Ovary (tissue), 9 donors: Measurements from ENCODE around the gene CACNA2D1. TPM values are rescaled to one million over a fixed set of nuclear protein-coding genes. Genes with fewer than 3 reads are reported as not detected.

Source experiments
- DNase-seq, 5 donors: peaks; one replicate each; pipeline ENCODE4 v3.0.0-alpha.2; 2019 to 2020
- H3K27ac ChIP-seq, 2 donors: fragments of 200-600 bp; one replicate each; pipeline versions ENCODE4 v1.5.1 to v1.8.0; 2019 to 2022
- H3K27me3 ChIP-seq: fragments of 200-600 bp; one replicate; pipeline ENCODE4 v1.8.0; 2022
- H3K36me3 ChIP-seq: fragments of 200-600 bp; sonication (generic); one replicate; pipeline ENCODE4 v1.5.1; 2019
- H3K4me1 ChIP-seq: one replicate; pipeline ENCODE4 v1.8.1; 2013; ENCODE audit warnings: mild to moderate bottlenecking, moderate library complexity; ENCODE audit not compliant: insufficient read depth
- H3K4me3 ChIP-seq: fragments of 200-600 bp; sonication (generic); one replicate; pipeline ENCODE4 v1.5.1; 2017
- H3K9me3 ChIP-seq, 2 donors: fragments of 200-600 bp in 1 of 2; sonication (generic) in 1 of 2; one replicate each; pipeline versions ENCODE4 v1.5.1 to v1.8.1; 2013 to 2019; ENCODE audit warnings: mild to moderate bottlenecking in 1 of 2, moderate library complexity in 1 of 2
- CTCF ChIP-seq, 3 donors: fragments of 450-650 bp in 2 of 3; fragments of 200-600 bp in 1 of 3; IDR thresholded peaks; one replicate each; pipeline versions ENCODE4 v1.5.1 to v1.8.0; 2016 to 2022; ENCODE audit warnings: antibody characterized with exemption in 3 of 3, mild to moderate bottlenecking in 1 of 3
- EP300 ChIP-seq: sonication (generic); formaldehyde crosslinking; IDR thresholded peaks from one replicate; pipeline ENCODE4 v1.6.1; 2017; ENCODE audit warnings: antibody characterized with exemption
- POLR2A ChIP-seq: fragments of 450-650 bp; IDR thresholded peaks from one replicate; pipeline ENCODE4 v1.6.1; 2017; ENCODE audit warnings: antibody characterized with exemption, mild to moderate bottlenecking, moderate library complexity
- WGBS, 3 donors: extraction: QIAGEN DNeasy Blood & Tissue Kit in 1 of 3; methylation state at CpG; one replicate each; pipeline versions ENCODE4 v1.1.5 to v1.1.7; 2013 to 2017; 5-methylcytosine and 5-hydroxymethylcytosine counted together
- intact Hi-C, 4 donors: fragments of 100-400 bp; cut with DNase I; formaldehyde crosslinking; loops; one replicate each; pipeline versions ENCODE4 v1.11.0 to v1.15.1; 2022 to 2023
- polyA plus RNA-seq, 2 donors: library from polyadenylated mRNA; stranded (reverse); fragments of 200-250 nt in 1 of 2; fragments of 350-450 nt in 1 of 2; fragmentation: Illumina TruSeq in 1 of 2; extraction: RNeasy Lipid Tissue Mini Kit (QIAGEN cat#74804) in 1 of 2; gene quantifications; one replicate each; pipeline ENCODE4 v1.2.3, GENCODE V29; 2013 to 2014
- total RNA-seq, 7 donors: library from RNA; depleted of rRNA in 2 of 7; stranded (reverse); fragments of >200 nt in 2 of 7; fragmentation: NEBNext Ultra II Directional in 3 of 7; extraction: Animal tissue kit (Norgen Biotek cat#: 25700) in 3 of 7; gene quantifications; one replicate each; pipeline versions ENCODE4 v1.1.0 to v1.2.4, GENCODE V29; 2016 to 2023
- donor health status: DM: no; HTN: no; CAD: no; lungs with moderate emphysema.
- donor health status: DM: no; HTN: no; CAD: no.
- donor health status: Bipolar disorder and iron deficiency.
- donor health status: DM: yes; HTN: yes; CAD: no.
- donor health status: DM: no; HTN: no; CAD: no.
- donor health status: DM: yes; HTN: yes; CAD: no.

Gene CACNA2D1
- total and polyA plus RNA-seq, 9 donors = 6.6 to 34.2 (median 18.8) TPM

DNA sequence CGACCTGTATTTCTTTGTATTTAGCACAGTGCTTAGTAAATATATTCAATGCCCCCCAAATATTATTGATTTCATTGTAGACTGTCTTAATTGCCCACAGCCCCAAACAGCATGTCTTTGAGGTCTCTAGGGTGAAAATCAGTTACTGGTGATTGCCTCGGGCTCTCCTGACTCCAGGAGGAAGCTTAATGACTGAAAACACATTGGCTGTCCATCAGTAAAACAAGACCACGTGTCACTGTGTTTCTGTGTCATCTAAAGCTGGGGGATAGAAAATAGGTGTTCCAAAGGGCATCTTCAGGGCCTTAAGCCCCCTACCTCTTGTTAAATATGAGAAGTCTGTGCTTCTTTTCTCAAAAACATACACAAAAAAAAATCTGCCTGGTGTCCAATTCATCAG is 67.9 kb downstream of the CACNA2D1 start:
- Histone ChIP-seq H3K36me3 (no peaks in the 10 kb centered on the region), H3K4me1 (no peaks in the 10 kb centered on the region), H3K27me3 (no peaks in the 10 kb centered on the region), H3K27ac (no peak overlapping the region), H3K9me3 (no peaks in the 10 kb centered on the region), H3K4me3 (no peak overlapping the region)
- WGBS, 3 donors = 65 to 76% (median 76%) methylated on average over 3 of the region's 3 CpGs
- no peak for DNase-seq
- TF ChIP-seq POLR2A (no peak), CTCF (IDR thresholded peaks at IDR 0.05) (no peak)
- intact Hi-C loops = no loop called here

GRCh38 chr7:82375129-82375528 is 68.4 kb downstream of the CACNA2D1 start:
- Histone ChIP-seq H3K27ac (no peak overlapping the region), H3K36me3 (no peaks in the 10 kb centered on the region), H3K9me3 (no peaks in the 10 kb centered on the region), H3K4me1 (no peaks in the 10 kb centered on the region), H3K4me3 (no peak overlapping the region), H3K27me3 (no peaks in the 10 kb centered on the region)
- DNase-seq = no peak
- intact Hi-C loops = no loop called here
- TF ChIP-seq EP300 = no peak
- TF ChIP-seq POLR2A = no peak
- TF ChIP-seq CTCF (IDR thresholded peaks at IDR 0.05) = no peak
- 98 to 100% (median 100%) methylated on average over 1 of the region's 1 CpG for WGBS, 3 donors

DNA sequence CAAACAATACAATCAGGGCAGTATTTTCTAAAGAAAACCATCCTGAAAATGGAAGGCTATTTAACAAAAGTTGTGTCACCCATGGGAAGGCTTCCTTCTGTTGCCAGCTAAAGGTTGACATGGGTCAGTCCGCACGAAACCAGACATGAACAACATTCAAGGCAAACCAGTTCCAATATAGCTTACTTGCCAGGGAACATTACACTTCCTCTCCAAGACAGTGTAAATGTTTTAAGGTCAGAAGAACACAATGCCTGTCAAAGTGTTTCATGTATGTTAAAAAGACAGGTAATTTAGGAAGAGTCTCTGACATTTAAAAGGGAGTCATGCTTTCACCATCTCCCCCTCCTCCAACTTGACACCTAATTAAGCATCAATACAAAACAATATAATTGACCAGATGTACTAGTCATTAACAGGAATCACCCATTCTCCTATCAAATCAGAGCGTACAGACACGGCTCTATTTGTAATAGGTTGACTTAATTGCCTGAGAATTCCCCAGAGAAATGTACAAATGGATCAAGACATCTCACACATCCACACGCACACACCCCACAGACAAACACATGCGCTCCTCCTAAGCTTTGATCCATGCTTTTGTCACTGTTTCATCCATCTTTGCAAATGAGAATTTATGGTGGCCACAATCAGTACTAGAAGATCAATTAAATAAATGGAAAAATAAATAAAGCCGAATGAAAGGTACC is 69.5 kb downstream of the CACNA2D1 start:
- DNase-seq = no peak
- Histone ChIP-seq H3K4me3 (no peak overlapping the region), H3K27ac (no peak overlapping the region), H3K27me3 (no peaks in the 10 kb centered on the region), H3K9me3 (no peaks in the 10 kb centered on the region), H3K36me3 (no peaks in the 10 kb centered on the region), H3K4me1 (no peaks in the 10 kb centered on the region)
- intact Hi-C loops = no loop called here
- 60 to 87% (median 79%) methylated on average over 7 of the region's 7 CpGs for whole genome bisulfite sequencing, 3 donors
- TF ChIP-seq EP300 = no peak
- no peak for TF ChIP-seq CTCF (IDR thresholded peaks at IDR 0.05)
- no peak for TF ChIP-seq POLR2A

DNA sequence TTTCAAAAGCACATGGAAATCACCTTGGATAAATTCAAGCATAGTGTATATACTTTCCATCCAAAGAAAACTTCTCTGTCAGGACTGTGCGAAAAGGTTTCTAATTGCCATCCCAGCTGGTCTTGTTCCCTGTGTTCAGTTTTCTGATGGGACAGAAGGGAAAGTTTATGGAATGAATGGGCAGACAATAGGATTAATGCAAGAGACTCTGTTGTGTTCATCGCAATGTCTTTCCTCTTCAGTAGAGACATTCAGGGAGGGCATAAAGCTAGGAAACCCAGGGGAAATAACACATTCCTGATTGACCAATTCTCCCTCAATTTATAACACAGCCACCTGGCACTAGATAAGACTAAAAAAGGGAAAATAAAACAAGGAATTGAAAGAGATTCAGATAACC is 78.9 kb downstream of the CACNA2D1 start:
- 98 to 100% (median 99%) methylated on average over 2 of the region's 2 CpGs for WGBS, 3 donors
- intact Hi-C loops = no loop called here

More for the DNA sequence above, 78.9 kb downstream of the CACNA2D1 start:
- DNase-seq = no peak
- Histone ChIP-seq H3K36me3 (no peaks in the 10 kb centered on the region), H3K27me3 (no peaks in the 10 kb centered on the region), H3K9me3 (no peaks in the 10 kb centered on the region), H3K4me3 (no peak overlapping the region), H3K4me1 (no peaks in the 10 kb centered on the region), H3K27ac (no peak overlapping the region)
- TF ChIP-seq EP300 = no peak
- TF ChIP-seq CTCF (IDR thresholded peaks at IDR 0.05) = no peak
- no peak for TF ChIP-seq POLR2A
